ENCODE data around the gene NDST4.
A peak's percentile ranks its signal among the peaks of the same experiment; 100 is the strongest.

The NDST4 gene

GRCh38 chr4:115113506-115114106, at the start of gene NDST4:
NDST4 (minus strand) TSS chr4:115113620; CDS start chr4:115077036, 36,584 bp downstream.
- peak; percentile 14 for TF ChIP-seq CTCF (conservative IDR thresholded peaks at IDR 0.05; ENCODE audit: low read depth, low read length)
- DNase-seq (ENCODE audit: low read depth), result peak; percentile 85
- H3K4me3 ChIP-seq (ENCODE audit: low read depth, low read length), result peak within 1 kb of the TSS; percentile 46

- no peak for DNase-seq (ENCODE audit: low read depth)
- TF ChIP-seq CTCF (conservative IDR thresholded peaks at IDR 0.05; ENCODE audit: low read depth, low read length), result no peak
- no peak overlapping the region for H3K4me3 ChIP-seq (ENCODE audit: low read depth, low read length)
Observed at GRCh38 chr4:115159141-115159540, 45.7 kb upstream of the NDST4 start.

GRCh38 chr4:115158296-115158695, 44.9 kb upstream of the NDST4 start:
- peak; percentile 12 for DNase-seq (ENCODE audit: low read depth)
- TF ChIP-seq CTCF (conservative IDR thresholded peaks at IDR 0.05; ENCODE audit: low read depth, low read length), result no peak
- H3K4me3 ChIP-seq (ENCODE audit: low read depth, low read length), result no peak overlapping the region

GRCh38 chr4:115154826-115155225, 41.4 kb upstream of the NDST4 start:
- DNase-seq (ENCODE audit: low read depth), result peak; percentile 19
- no peak for TF ChIP-seq CTCF (conservative IDR thresholded peaks at IDR 0.05; ENCODE audit: low read depth, low read length)
- no peak overlapping the region for H3K4me3 ChIP-seq (ENCODE audit: low read depth, low read length)

- no peak overlapping the region for H3K4me3 ChIP-seq (ENCODE audit: low read depth, low read length)
- DNase-seq (ENCODE audit: low read depth), result no peak
- TF ChIP-seq CTCF (conservative IDR thresholded peaks at IDR 0.05; ENCODE audit: low read depth, low read length), result no peak
Observed at GRCh38 chr4:115152965-115153364, 39.5 kb upstream of the NDST4 start.

GRCh38 chr4:115152081-115152480, 38.7 kb upstream of the NDST4 start:
- no peak overlapping the region for H3K4me3 ChIP-seq (ENCODE audit: low read depth, low read length)
- TF ChIP-seq CTCF (conservative IDR thresholded peaks at IDR 0.05; ENCODE audit: low read depth, low read length), result no peak

GRCh38 chr4:115149106-115149505, 35.7 kb upstream of the NDST4 start:
- TF ChIP-seq CTCF (conservative IDR thresholded peaks at IDR 0.05; ENCODE audit: low read depth, low read length), result no peak
- no peak overlapping the region for H3K4me3 ChIP-seq (ENCODE audit: low read depth, low read length)
- DNase-seq (ENCODE audit: low read depth), result no peak

More at GRCh38 chr4:115152081-115152480, 38.7 kb upstream of the NDST4 start:
- no peak for DNase-seq (ENCODE audit: low read depth)
